ENCODE measurements around the gene SDCCAG8. TPM values are rescaled to one million over a fixed set of nuclear protein-coding genes. Genes with fewer than 3 reads are reported as not detected.
A peak's percentile ranks its signal among the peaks of the same experiment; 100 is the strongest.

SDCCAG8 gene
- total RNA-seq, 1 donor = 42.7 TPM

DNA sequence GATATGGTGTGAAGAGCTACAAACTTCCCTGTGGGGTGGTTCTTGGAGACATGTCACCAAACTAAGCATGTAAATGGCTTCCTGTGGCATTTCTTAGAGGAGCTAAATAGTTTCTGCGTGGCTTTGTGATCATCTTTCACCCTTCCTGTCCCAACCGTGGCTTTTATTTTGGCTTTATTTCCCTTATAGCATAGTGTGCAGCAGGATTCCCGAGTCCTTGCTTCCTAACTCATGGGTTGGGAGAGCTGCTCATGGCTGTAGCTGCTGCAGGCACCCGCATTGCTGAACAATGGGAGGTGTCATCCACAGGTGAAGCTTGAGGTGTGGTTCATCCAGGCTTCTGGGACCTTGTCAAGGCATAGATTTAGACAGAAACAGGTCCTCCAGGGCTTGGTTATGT is 192.0 kb downstream of the SDCCAG8 start:
- Histone ChIP-seq H3K9me3 (ENCODE audit: low read depth, low read length) (no peaks in the 10 kb centered on the region), H3K27me3 (ENCODE audit: insufficient read depth, low read length) (no peaks in the 10 kb centered on the region), H4K20me1 (ENCODE audit: insufficient read depth, low read length) (no peaks in the 10 kb centered on the region), H3K4me2 (ENCODE audit: insufficient read depth, low read length) (no peak overlapping the region), H3K27ac (ENCODE audit: low read depth, low read length) (no peak overlapping the region), H3K4me3 (ENCODE audit: insufficient read depth, low read length) (no peak overlapping the region), H2AFZ (ENCODE audit: low read length) (no peak overlapping the region), H3K79me2 (ENCODE audit: insufficient read depth, low read length) (no peaks in the 10 kb centered on the region), H3K4me1 (ENCODE audit: insufficient read depth, low read length) (no peaks in the 10 kb centered on the region), H3K36me3 (ENCODE audit: insufficient read depth, low read length) (no peaks in the 10 kb centered on the region)
- peak; percentile 15 for DNase-seq (ENCODE audit: insufficient read length, low spot score, missing footprints)
- TF ChIP-seq, protein P1, sequence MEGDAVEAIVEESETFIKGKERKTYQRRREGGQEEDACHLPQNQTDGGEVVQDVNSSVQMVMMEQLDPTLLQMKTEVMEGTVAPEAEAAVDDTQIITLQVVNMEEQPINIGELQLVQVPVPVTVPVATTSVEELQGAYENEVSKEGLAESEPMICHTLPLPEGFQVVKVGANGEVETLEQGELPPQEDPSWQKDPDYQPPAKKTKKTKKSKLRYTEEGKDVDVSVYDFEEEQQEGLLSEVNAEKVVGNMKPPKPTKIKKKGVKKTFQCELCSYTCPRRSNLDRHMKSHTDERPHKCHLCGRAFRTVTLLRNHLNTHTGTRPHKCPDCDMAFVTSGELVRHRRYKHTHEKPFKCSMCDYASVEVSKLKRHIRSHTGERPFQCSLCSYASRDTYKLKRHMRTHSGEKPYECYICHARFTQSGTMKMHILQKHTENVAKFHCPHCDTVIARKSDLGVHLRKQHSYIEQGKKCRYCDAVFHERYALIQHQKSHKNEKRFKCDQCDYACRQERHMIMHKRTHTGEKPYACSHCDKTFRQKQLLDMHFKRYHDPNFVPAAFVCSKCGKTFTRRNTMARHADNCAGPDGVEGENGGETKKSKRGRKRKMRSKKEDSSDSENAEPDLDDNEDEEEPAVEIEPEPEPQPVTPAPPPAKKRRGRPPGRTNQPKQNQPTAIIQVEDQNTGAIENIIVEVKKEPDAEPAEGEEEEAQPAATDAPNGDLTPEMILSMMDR (IDR thresholded peaks at IDR 0.05; ENCODE audit: extremely low read depth, low read depth, low read length) = no peak

DNA sequence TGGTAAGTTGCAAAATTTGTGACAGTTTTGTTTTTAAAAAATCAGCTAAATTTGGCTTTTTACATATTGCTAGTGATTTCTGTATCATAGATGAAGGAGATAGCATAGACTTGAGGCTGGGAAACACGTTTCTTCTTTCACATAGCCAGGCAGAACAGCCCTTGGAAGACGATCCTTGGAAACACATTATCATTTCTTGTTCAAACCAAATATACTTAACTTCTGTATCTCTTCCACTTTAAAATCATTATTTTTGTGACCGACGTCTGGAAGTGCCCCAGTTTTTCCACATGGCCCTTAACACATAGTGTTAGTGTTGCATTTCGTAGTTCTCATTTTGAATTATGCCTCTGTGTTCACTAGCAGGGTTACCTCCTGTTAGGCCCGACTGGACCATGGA is 193.5 kb downstream of the SDCCAG8 start:
- Histone ChIP-seq H3K4me2 (ENCODE audit: insufficient read depth, low read length) (no peak overlapping the region), H3K4me3 (ENCODE audit: insufficient read depth, low read length) (no peak overlapping the region), H3K36me3 (ENCODE audit: insufficient read depth, low read length) (peaks cover 2% of the 10 kb centered on the region), H3K27ac (ENCODE audit: low read depth, low read length) (no peak overlapping the region), H3K4me1 (ENCODE audit: insufficient read depth, low read length) (no peaks in the 10 kb centered on the region), H2AFZ (ENCODE audit: low read length) (no peak overlapping the region), H3K9me3 (ENCODE audit: low read depth, low read length) (no peaks in the 10 kb centered on the region), H3K79me2 (ENCODE audit: insufficient read depth, low read length) (no peaks in the 10 kb centered on the region), H3K27me3 (ENCODE audit: insufficient read depth, low read length) (no peaks in the 10 kb centered on the region), H4K20me1 (ENCODE audit: insufficient read depth, low read length) (no peaks in the 10 kb centered on the region)
- no peak for DNase-seq (ENCODE audit: insufficient read length, low spot score, missing footprints)
- TF ChIP-seq, protein P1 (IDR thresholded peaks at IDR 0.05; ENCODE audit: extremely low read depth, low read depth, low read length) = no peak

DNA sequence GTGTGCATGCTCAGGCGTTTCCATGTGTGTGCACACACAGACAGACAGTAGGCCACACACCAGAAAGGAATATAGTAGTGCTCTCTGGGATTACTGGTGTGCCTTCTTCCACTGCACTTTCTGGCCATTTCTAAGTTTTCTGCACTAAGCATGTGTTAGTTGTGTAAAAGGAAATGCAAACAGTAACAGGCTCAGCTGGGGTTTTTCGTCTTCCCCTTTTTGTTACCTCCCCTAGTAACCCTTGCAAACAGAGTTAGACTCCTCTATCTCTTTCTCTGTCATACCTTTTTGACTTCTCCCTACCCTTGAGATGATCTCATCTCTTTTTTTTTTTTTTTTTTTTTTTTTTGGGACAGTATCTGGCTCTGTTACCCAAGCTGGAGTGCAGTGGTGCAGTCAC is 196.3 kb downstream of the SDCCAG8 start:
- Histone ChIP-seq H3K27me3 (ENCODE audit: insufficient read depth, low read length) (no peaks in the 10 kb centered on the region), H3K36me3 (ENCODE audit: insufficient read depth, low read length) (peaks cover 5% of the 10 kb centered on the region), H3K79me2 (ENCODE audit: insufficient read depth, low read length) (no peaks in the 10 kb centered on the region), H2AFZ (ENCODE audit: low read length) (no peak overlapping the region), H3K27ac (ENCODE audit: low read depth, low read length) (no peak overlapping the region), H3K4me1 (ENCODE audit: insufficient read depth, low read length) (no peaks in the 10 kb centered on the region), H3K9me3 (ENCODE audit: low read depth, low read length) (no peaks in the 10 kb centered on the region), H4K20me1 (ENCODE audit: insufficient read depth, low read length) (no peaks in the 10 kb centered on the region), H3K4me3 (ENCODE audit: insufficient read depth, low read length) (no peak overlapping the region), H3K4me2 (ENCODE audit: insufficient read depth, low read length) (no peak overlapping the region)
- no peak for DNase-seq (ENCODE audit: insufficient read length, low spot score, missing footprints)
- TF ChIP-seq, protein P1 (IDR thresholded peaks at IDR 0.05; ENCODE audit: extremely low read depth, low read depth, low read length) = no peak

DNA sequence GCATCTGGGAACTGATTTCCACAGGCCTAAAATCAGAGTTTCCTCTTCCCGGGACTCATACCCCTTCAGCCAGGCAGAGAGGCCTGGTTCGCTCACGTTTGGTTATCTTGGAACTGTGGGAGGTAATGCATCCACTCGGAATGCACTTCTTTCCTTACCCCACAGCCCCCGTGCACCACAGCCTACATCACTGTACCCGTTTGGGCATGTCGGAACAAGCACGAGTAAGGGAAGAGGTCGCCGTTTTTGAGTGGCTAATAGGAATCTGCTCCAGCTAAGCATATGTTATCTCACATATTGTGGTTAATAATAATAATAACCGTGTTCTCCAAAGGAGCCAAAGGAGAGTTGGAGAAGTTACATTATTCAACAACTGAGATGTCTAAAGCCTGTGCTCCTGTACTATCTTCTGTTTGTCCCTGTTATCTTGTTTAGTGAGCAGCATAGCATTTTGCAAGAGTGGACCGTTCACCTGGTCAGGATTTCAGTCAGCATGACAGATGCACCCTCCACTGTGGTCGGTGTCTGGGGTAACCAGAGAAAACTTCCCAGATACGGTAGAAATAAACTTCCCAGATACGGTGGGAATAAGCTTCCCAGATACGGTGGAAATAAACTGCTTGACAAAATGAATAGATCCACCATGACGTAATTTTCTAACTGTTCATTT is 198.6 kb downstream of the SDCCAG8 start:
- Histone ChIP-seq H3K4me2 (ENCODE audit: insufficient read depth, low read length) (no peak overlapping the region), H3K4me3 (ENCODE audit: insufficient read depth, low read length) (no peak overlapping the region), H2AFZ (ENCODE audit: low read length) (no peak overlapping the region), H3K4me1 (ENCODE audit: insufficient read depth, low read length) (no peaks in the 10 kb centered on the region), H3K27me3 (ENCODE audit: insufficient read depth, low read length) (no peaks in the 10 kb centered on the region), H3K9me3 (ENCODE audit: low read depth, low read length) (no peaks in the 10 kb centered on the region), H3K79me2 (ENCODE audit: insufficient read depth, low read length) (no peaks in the 10 kb centered on the region), H4K20me1 (ENCODE audit: insufficient read depth, low read length) (no peaks in the 10 kb centered on the region), H3K36me3 (ENCODE audit: insufficient read depth, low read length) (peaks cover 5% of the 10 kb centered on the region), H3K27ac (ENCODE audit: low read depth, low read length) (no peak overlapping the region)
- DNase-seq (ENCODE audit: insufficient read length, low spot score, missing footprints) = no peak
- TF ChIP-seq, protein P1 (IDR thresholded peaks at IDR 0.05; ENCODE audit: extremely low read depth, low read depth, low read length) = no peak
